Stimulated activated CD8-positive, alpha-beta memory T cell treated with anti-CD3 and anti-CD28 coated beads, Interleukin-15, amount 100 ng/mL, for 4 hours (primary cell): ENCODE results near the gene RGS14.
A peak's percentile ranks its signal among the peaks of the same experiment; 100 is the strongest.
"Not testable (repeated sequence)": the region's sequence is repeated elsewhere in the genome, so short reads cannot be mapped to it uniquely, and the experiment has no call there.

Experiments used
- DNase-seq, 2 donors: peaks; one replicate each; pipeline ENCODE4 v3.0.0-alpha.2; 2020; ENCODE audit warnings: low read depth in 2 of 2

The RGS14 gene

DNA sequence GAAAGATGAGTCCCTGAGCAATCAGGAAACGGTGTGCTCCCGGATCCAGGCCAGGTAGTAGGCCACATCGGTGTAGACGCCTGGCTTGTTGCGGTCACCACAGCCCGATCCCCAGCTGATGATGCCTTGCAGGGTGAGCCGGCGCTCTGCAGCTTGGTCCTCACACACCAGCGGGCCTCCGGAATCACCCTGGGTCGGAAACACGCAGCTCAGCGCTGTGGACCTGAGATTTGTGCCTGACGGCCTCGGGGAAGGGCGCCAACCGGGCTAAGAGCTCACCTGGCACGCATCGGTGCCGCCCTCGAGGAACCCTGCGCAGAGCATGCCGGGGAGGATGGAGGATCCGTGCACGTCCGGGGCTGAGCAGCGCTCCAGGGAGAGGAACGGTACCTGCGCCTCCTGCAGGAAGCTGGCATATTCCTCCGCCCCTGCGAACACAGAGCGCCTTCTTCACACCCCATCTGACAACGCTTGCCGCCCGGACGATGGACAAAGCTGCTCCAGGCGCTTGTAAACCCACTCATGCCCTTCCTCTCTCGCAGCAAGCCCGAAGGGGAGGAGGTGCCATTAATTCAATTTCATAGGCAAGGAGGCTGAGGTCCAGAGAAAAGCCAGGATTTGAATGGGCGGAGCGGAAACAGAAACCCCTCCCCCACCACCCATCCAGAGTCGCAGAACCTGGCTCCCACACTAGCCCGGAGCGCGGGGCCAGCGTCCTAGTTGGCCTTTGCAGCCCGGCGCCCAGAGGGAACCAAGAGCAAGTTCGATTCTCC lies 44.7 kb downstream of the RGS14 start:
- DNase-seq: peak in 1 of 2 donors; percentile 44

DNA sequence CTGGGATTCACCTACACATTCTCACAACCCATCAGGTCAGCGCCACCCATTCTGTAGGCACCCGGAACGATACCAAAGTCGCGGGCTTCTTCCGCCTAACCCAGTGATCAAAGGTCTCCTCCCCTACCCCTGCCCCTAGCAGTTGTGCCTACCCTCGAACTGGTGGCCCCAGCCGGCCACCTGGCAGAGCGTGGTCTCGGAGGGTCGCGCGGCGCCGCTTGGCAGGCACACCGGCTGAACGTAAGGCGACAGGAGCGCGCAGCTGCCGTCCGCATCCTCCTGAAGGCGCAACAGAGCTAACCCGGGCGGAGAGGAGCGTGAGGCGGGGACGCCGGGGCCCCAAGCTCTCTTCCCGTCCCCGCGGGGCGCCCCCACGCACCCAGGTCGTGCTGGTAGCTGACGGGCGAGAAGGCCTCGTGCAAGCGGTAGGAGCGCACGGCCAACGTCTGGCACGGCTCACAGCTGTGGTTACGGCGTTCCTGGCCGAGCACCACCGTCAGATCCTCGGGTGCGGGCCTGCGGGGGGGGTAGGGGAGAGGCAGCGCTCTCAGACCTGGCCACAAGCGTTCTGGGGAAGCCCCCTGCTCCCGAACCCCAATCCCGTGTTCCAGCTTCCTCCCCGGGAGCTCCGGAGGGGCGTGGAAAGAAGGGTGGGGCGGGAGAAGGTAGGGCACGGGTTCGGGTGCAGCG lies 45.5 kb downstream of the RGS14 start:
- DNase-seq: no peak

DNA sequence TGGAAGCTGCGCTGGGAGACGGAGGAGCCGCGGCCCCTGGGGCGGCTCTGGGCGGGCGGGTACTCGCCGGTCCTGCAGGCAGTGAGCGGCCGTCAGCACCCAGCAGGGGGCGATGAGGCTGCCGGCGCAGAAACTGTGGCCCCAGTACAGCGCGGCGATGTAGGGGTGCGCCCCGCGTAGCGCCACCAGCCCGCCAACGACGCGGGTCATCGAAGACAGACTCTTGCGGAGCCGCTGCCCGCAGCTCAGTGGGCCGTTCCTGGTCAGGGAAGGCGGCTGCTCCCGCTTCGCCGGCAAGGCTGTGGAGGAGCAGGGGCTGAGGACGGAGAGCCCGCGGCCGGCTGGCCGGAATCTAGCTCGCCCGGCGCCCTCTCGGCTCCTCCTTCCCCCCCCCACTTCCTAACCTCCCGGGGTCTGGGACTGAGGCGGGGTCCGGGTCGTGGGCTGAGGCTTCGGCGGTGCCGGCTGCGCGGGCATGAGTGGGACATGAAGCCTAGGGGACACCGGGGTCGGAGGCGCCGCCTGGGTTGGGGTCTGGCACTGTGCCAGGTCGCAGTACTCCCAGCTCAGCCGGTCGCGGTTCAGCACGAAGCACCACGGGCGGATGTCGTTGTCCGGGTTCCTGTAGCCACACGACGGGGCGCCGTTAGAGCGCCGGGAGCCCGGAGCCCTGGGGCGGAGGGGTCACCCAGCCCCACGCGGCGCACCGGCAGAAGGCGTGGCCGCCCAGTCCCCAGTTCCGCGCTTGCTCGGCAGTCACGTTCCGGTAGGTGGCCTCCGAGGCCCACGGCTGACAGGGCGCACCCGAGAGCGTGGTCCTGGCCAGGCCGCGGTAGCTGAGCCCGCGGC lies 46.3 kb downstream of the RGS14 start:
- DNase-seq: peak; percentile 73 to 76

DNA sequence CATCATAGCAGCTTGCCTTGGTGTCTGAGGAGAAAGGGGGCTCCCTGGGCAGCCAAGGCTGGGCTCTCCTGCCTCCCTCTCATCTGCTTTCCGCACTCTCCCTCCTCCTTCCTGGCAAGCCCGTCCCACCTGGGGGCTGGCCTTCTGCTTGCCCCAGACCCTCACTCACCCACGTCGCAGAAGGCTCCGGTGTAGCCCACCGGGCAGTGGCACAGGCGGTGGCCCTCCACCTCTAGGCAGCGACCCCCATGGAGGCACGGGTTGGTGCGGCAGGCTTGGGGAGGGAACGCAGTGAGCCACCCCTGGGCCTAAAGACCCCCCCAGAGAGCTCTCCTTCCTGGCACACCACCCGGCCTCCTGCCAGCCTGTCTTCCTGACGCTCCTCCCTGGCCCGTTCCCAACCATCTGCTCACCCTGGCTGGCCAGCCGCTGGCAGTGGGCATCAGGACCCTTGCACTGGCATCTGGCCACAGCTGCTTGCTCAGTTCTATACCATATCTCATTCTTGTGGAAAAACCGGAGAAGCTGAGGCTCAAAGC lies 47.0 kb downstream of the RGS14 start:
- DNase-seq: no peak

DNA sequence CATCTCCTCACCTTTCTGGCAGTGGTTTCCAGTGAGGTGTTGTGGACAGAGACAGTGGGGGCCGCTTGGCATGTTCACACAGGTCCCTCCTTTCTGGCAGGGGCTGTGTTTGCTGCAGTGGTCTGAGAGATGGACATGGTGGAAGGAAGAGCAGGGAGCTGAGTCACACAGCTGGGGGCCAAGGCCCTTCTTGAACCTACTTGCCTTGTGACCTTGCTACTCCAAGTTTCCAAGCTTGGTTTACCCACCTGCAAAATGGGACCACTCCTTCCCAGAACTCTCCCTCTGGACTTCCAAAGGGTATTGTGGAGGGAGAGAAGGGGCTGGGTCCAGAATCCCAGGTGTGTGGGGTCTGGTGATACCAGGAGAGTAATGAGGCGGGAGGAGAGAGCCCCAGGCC lies 47.6 kb downstream of the RGS14 start:
- no peak for DNase-seq

DNA sequence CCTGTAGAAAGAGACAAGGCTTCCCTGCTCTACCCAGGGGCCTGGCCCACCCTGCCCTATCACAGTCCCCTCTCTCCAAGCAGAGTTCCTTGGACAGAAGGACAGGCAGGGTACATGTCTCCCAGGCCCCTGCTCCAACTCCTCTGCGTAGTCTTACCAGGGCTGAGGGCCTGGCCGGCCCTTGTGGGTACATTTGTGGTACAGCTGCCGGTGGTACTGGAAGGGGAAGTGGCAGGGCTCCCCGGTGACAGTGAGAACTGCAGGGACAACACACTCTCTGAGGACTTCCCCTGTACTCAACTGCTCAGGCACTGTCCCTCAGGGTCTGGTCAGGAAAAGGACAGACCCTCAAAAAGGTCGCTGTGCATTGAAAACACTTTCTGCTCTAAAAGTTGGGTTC lies 48.1 kb downstream of the RGS14 start:
- DNase-seq: no peak

DNA sequence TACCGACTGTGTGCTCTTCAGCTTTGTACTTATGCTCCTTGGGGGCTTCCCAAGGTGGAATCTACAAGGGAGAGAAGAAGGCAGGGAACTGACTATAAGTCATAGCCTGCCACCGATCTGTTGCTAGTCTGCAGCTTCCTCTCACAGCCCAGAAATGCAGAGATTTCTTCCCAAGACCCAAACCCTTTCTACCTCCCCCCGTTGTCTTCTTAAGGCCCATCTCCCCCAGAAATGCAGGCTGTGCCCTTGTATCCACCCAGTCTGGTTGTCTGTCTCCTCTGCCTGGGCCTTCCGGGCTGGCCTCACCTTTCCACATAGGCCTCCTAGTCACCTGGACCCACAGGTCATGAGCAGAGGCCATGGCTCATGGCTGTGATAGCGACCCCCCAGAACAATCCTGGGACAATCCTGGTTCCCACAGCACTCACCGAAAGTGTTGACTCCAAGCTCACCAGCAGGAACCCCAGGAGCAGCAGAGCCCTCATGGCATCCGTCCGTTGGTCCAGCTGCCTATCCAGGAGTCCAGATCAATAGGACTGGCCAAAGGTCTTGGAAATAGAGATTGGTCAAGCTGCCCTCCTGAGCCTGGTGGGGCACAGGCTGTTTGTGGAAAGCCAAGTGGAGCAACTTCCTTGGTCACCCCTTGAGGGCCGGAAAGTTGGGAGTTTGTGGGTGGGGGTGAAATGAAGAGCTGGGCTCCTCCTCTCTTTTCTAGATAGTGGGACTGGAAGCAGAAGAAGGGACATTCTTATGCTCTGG lies 51.5 kb downstream of the RGS14 start, which contains the start of gene F12:
Gene F12 (minus strand): TSS at position 522 of the 759 bp plus-strand sequence. CDS start 37 bp downstream, at position 485.
- no peak for DNase-seq

DNA sequence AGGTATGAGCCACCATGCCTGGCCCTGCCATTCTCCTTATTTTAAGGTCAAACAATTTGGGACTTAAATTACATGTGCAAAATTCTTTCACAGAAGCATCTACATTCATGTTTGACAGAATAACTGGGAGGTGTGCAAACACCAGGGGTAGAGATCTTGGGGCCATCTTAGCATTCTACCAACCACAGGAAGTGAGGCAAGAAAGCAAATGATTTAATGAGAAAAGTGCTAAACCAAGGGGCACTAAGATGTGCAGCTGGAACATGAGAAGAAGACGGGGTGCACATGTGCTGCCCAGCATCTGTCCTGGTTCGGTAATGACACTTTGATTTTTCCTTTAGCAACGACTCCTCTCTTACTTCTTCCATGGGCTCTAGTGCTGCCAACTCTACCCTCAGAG lies 52.9 kb downstream of the RGS14 start:
- DNase-seq: no peak

DNA sequence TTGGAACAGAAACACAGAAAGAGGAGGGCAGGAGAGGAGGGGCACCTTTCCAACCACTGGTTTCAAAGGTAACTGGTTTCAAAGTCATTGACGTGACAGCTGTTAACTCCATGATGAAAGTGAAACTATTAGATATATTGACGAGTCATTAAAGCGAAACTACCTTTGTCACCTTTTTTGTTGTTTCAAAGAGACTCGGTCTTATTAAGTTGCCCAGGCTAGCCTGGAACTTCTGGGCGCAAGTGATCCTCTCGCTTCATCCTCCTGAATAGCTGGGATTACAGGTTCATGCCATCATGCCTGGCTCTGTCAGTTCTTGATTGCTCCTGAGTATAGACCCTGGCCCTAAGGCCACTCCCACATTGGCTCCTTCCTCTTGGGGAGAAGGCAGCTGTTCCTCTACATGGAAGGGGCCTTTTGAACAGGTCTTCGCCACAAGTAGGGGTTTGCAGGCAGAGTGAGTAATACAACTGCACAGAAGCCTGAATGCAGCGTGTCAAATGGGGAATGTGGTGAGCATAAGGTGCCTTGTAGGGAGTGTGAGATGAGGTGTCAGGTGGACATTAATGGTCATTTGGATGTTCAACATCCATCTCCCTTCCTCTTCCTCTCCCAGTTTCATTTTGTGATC lies 55.0 kb downstream of the RGS14 start:
- DNase-seq: no peak

DNA sequence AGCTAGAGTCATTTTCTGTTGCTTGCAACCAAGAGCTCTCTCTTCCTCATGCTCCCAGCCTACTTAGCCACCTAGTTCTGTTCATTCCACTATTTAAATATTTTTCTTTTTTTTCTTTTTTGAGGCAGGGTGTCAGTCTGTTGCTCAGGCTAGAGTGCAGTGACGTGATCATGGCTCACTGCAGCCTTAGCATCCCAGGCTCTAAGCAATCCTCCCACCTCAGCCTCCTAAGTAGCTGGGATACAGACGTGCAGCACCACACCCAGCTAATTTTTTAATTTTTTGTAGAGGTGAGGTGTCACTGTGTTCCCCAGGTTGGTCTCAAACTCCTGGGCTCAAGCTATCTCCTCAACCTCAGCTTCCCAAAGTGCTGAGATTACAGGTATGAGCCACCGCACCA lies 56.8 kb downstream of the RGS14 start:
- DNase-seq: no peak

DNA sequence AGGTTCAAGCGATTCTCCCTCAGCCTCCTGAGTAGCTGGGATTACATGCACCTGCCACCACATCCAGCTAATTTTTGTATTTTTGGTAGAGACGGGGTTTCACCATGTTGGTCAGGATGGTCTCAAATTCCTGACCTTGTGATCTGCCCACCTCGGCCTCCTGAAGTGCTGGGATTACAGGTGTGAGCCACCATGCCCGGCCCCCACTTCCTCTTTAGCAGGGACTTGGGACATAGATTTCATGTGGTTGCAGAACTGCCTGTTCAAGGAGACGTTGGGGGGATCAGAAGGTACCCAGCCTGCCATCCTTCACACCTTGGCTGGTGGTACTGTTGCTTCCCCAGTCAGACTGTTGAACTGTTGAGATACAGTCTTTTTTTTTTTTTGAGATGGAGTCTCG lies 59.4 kb downstream of the RGS14 start:
- DNase-seq: not testable (repeated sequence)

DNA sequence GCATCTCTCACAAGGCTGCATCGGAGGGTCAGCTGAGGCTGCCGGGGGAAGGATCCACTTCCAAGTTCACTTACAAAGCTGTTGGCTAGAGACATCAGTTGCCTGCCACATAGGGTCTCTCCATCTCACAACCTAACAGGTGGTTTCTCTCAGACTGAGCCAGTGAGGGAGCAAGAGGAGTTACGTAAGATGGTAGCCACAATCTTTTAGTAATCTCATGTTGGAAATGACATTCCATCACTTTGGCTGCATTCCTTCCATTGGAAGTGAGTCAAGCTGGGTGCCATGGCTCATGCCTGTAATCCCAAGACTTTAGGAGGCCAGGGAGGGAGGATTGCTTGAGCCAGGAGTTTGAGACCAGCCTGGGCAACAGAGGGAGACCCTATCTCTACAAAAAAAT lies 61.3 kb downstream of the RGS14 start:
- no peak for DNase-seq

DNA sequence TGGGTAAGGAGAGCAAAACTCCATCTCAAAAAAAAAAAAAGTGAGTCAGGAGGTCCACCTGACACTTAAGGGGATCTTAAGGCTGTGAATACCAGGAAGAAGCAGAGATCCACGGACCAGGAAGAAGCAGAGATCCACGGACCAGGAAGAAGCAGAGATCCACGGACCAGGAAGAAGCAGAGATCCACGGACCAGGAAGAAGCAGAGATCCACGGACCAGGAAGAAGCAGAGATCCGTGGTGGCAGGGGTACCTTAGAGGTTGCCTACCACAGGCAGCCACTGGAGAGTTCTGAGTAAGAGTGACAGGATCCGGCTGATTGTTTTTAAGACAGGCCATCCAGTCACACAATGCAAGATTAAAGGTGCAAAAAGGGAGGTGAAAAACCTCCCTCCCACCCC lies 62.7 kb downstream of the RGS14 start:
- not testable (repeated sequence) for DNase-seq

DNA sequence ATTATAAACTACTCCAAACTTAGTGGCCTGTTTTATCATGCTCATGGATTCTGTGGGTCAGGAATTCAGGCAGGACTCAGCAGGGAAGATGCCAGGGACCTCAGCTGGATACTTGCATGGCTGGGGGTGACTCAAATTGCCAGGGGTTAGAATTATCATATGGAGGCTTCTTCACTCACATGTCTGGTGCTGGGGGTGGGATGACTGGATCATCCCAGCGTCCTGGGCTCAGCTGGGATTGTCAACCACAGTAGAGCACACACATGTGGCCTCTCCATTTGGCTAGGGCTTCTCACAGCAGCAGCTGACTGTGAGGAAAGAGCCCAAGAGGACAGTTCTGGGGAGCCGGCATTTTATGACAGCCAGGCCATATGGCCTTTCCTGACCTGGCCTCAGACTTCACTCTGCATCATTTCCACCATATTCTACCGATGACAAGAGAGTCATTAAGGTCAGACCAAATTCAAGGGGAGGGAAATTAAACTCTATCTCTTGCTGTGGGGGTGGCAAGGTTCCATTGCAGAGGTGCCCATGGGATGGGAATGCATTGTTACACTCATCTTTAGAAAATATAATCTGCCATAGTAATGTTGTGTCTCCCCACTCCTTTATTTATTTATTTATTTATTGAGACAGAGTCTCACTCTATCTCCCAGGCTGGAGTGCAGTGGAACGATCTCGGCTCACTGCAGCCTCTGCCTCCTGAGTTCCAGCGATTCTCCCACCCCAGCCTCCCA lies 63.5 kb downstream of the RGS14 start:
- DNase-seq: no peak
